Transverse colon (tissue), 4 donors: Measurements from ENCODE around the gene KPNA6. TPM values are rescaled to one million over a fixed set of nuclear protein-coding genes. Genes with fewer than 3 reads are reported as not detected.
A peak's percentile ranks its signal among the peaks of the same experiment; 100 is the strongest.

Experiments used
- DNase-seq: peaks from one replicate; pipeline ENCODE4 v3.0.0-alpha.2; 2019
- H3K27ac ChIP-seq, 4 donors: fragments of 200-600 bp; sonication (generic); 2 replicates each; pipeline ENCODE4 v1.5.1; 2016 to 2018; ENCODE audit warnings: inconsistent platforms in 4 of 4
- H3K27me3 ChIP-seq: fragments of 200-600 bp; sonication (generic); 2 replicates; pipeline ENCODE4 v1.5.1; 2017; ENCODE audit warnings: inconsistent platforms
- H3K36me3 ChIP-seq, 4 donors: fragments of 200-600 bp; sonication (generic); 2 replicates each; pipeline ENCODE4 v1.5.1; 2017 to 2019; ENCODE audit warnings: inconsistent platforms in 4 of 4
- H3K4me1 ChIP-seq, 4 donors: fragments of 200-600 bp; sonication (generic); 2 replicates each; pipeline ENCODE4 v1.5.1; 2017 to 2020; ENCODE audit warnings: inconsistent platforms in 4 of 4
- H3K4me3 ChIP-seq, 4 donors: fragments of 200-600 bp; sonication (generic); 1 replicate in 1 of 4; 2 replicates in 3 of 4; pipeline versions ENCODE4 v1.5.1 to v1.6.1; 2017 to 2019; ENCODE audit warnings: inconsistent platforms in 4 of 4
- H3K9me3 ChIP-seq, 2 donors: fragments of 200-600 bp; sonication (generic); 2 replicates each; pipeline ENCODE4 v1.5.1; 2017 to 2019; ENCODE audit warnings: inconsistent platforms in 2 of 2
- CTCF ChIP-seq, 5 experiments: fragments of 200-600 bp in 3 of 5; fragments of 450-650 bp in 2 of 5; sonication (generic) in 3 of 5; IDR thresholded peaks; 1 replicate in 2 of 5; 2 replicates in 3 of 5; pipeline ENCODE4 v1.5.1; 2016 to 2017; ENCODE audit warnings: antibody characterized with exemption in 5 of 5, inconsistent platforms in 3 of 5, mild to moderate bottlenecking in 2 of 5, moderate library complexity in 1 of 5
- EP300 ChIP-seq: sonication (generic); formaldehyde crosslinking; IDR thresholded peaks from one replicate; pipeline ENCODE4 v1.6.1; 2017; ENCODE audit warnings: antibody characterized with exemption, low read depth
- POLR2A ChIP-seq: fragments of 450-650 bp; IDR thresholded peaks from one replicate; pipeline ENCODE4 v1.6.1; 2016; ENCODE audit warnings: antibody characterized with exemption, mild to moderate bottlenecking, moderate library complexity
- POLR2AphosphoS5 ChIP-seq, 3 donors: sonication (generic); formaldehyde crosslinking; IDR thresholded peaks; one replicate each; pipeline ENCODE4 v1.6.1; 2016; ENCODE audit warnings: antibody characterized with exemption in 3 of 3
- WGBS, 2 donors: methylation state at CpG; one replicate each; pipeline ENCODE4 v1.1.5; 2018; ENCODE audit warnings: low coverage in 1 of 2; 5-methylcytosine and 5-hydroxymethylcytosine counted together
- in situ Hi-C, 4 donors: fragments of 200-750 bp; cut with MboI; loops; one replicate each; pipeline versions ENCODE4 v1.15.0 to v1.15.1; 2017; ENCODE audit warnings: low sequenced_read_pairs in 3 of 4, low pct_ligation_motif_present in 1 of 4, low pct_unique_long_range_greater_than_20kb in 1 of 4
- intact Hi-C: fragments of 100-400 bp; cut with DNase I; formaldehyde crosslinking; loops from one replicate; pipeline ENCODE4 v1.15.1; 2023; ENCODE audit warnings: low total_unique reads
- total RNA-seq, 4 donors: library from RNA; depleted of rRNA; stranded (reverse); fragments of >200 nt; gene quantifications; one replicate each; pipeline ENCODE4 v1.1.0, GENCODE V29; 2016

The KPNA6 gene
- total RNA-seq, 4 donors from 2014 or later, result 20.5 to 30.5 (median 25.4) TPM

- no peaks in the 10 kb centered on the region for H3K9me3 ChIP-seq
- peaks cover 0 to 51% (median 23%) of the 10 kb centered on the region in 4 donors for H3K36me3 ChIP-seq
- TF ChIP-seq POLR2A (no peak), POLR2AphosphoS5 (IDR thresholded peaks at IDR 0.05) (no peak), CTCF (IDR thresholded peaks at IDR 0.05) (no peak), EP300 (no peak)
- in situ Hi-C loops, result no loop called here
- DNase-seq, result no peak
- H3K4me3 ChIP-seq, result no peak overlapping the region
- H3K27ac ChIP-seq, result no peak overlapping the region
- intact Hi-C loops, result no loop called here
- H3K4me1 ChIP-seq, result no peaks in the 10 kb centered on the region
- 66 to 86% methylated on average over 3 to 4 of the region's 4 CpGs for WGBS, 2 donors
- no peaks in the 10 kb centered on the region for H3K27me3 ChIP-seq
Measured at GRCh38 chr1:32170991-32171390, 63.1 kb downstream of the KPNA6 start.

GRCh38 chr1:32172621-32173245 lies 64.9 kb downstream of the KPNA6 start:
- no peak for DNase-seq
- in situ Hi-C loops (no loop called here), intact Hi-C loops (no loop called here)
- H3K4me3 ChIP-seq, result no peak overlapping the region
- no peak overlapping the region for H3K27ac ChIP-seq
- no peaks in the 10 kb centered on the region for H3K4me1 ChIP-seq
- no peaks in the 10 kb centered on the region for H3K27me3 ChIP-seq
- peaks cover 0 to 36% (median 15%) of the 10 kb centered on the region in 4 donors for H3K36me3 ChIP-seq
- 91 to 100% methylated on average over 1 of the region's 1 CpG for WGBS, 2 donors
- no peaks in the 10 kb centered on the region for H3K9me3 ChIP-seq
- no peak for TF ChIP-seq POLR2A
- no peak for TF ChIP-seq CTCF (IDR thresholded peaks at IDR 0.05)
- no peak for TF ChIP-seq POLR2AphosphoS5 (IDR thresholded peaks at IDR 0.05)
- no peak for TF ChIP-seq EP300

- Histone ChIP-seq H3K36me3 (no peaks in the 10 kb centered on the region), H3K4me3 (peak overlapping the region in 3 of 4 donors; percentile 55 to 82 (median 73)), H3K9me3 (no peaks in the 10 kb centered on the region), H3K27me3 (no peaks in the 10 kb centered on the region), H3K4me1 (peaks cover 12 to 38% (median 32%) of the 10 kb centered on the region in 4 donors), H3K27ac (peak overlapping the region; percentile 94 to 98 (median 96))
- 83 to 88% methylated on average over 5 to 7 of the region's 7 CpGs for WGBS, 2 donors
- DNase-seq, result no peak
- intact Hi-C loops, result no loop called here
- in situ Hi-C loops, result no loop called here
- TF ChIP-seq POLR2AphosphoS5 (IDR thresholded peaks at IDR 0.05) (no peak), EP300 (no peak), CTCF (IDR thresholded peaks at IDR 0.05) (no peak), POLR2A (no peak)
Measured at GRCh38 chr1:32178380-32179192, 70.7 kb downstream of the KPNA6 start.

GRCh38 chr1:32179193-32179442 lies 71.3 kb downstream of the KPNA6 start:
- WGBS, 2 donors, result 15 to 20% methylated on average over 5 to 7 of the region's 7 CpGs

More at GRCh38 chr1:32179193-32179442, 71.3 kb downstream of the KPNA6 start:
- no peak for DNase-seq
- in situ Hi-C loops (no loop called here), intact Hi-C loops (no loop called here)
- no peaks in the 10 kb centered on the region for H3K27me3 ChIP-seq
- H3K36me3 ChIP-seq, result peaks cover 0 to 4% (median 1%) of the 10 kb centered on the region in 4 donors
- TF ChIP-seq POLR2A (no peak), POLR2AphosphoS5 (IDR thresholded peaks at IDR 0.05) (no peak), EP300 (no peak)
- peak overlapping the region in 3 of 4 donors; percentile 55 to 82 (median 73) for H3K4me3 ChIP-seq
- H3K4me1 ChIP-seq, result peaks cover 12 to 43% (median 35%) of the 10 kb centered on the region in 4 donors
- no peaks in the 10 kb centered on the region for H3K9me3 ChIP-seq
- H3K27ac ChIP-seq, result peak overlapping the region; percentile 94 to 98 (median 96)
